ENCODE results near the gene CTXND1.

The CTXND1 gene

GRCh38 chr15:80183306-80183705 is 68.7 kb downstream of the CTXND1 start:
- DNase-seq (ENCODE audit: low read depth in 2 of 3, low spot score in 2 of 3): no peak

- no peak for DNase-seq (ENCODE audit: low read depth in 2 of 3, low spot score in 2 of 3)
These were observed 69.3 kb downstream of the CTXND1 start for GRCh38 chr15:80182611-80183261.

- no peak for DNase-seq (ENCODE audit: low read depth in 2 of 3, low spot score in 2 of 3)
These were observed 71.0 kb downstream of the CTXND1 start for GRCh38 chr15:80180986-80181385.

- DNase-seq (ENCODE audit: low read depth in 2 of 3, low spot score in 2 of 3): no peak
These were observed 71.5 kb downstream of the CTXND1 start for GRCh38 chr15:80180468-80180867.

- DNase-seq (ENCODE audit: low read depth in 2 of 3, low spot score in 2 of 3): no peak
These were observed 72.1 kb downstream of the CTXND1 start for GRCh38 chr15:80179935-80180334.

- DNase-seq (ENCODE audit: low read depth in 2 of 3, low spot score in 2 of 3): no peak
These were observed 72.8 kb downstream of the CTXND1 start for GRCh38 chr15:80179025-80179759.

- no peak for DNase-seq (ENCODE audit: low read depth in 2 of 3, low spot score in 2 of 3)
These were observed 74.9 kb downstream of the CTXND1 start for GRCh38 chr15:80177156-80177555.

- DNase-seq (ENCODE audit: low read depth in 2 of 3, low spot score in 2 of 3): no peak
These were observed 75.6 kb downstream of the CTXND1 start for GRCh38 chr15:80176443-80176842.

GRCh38 chr15:80175436-80175835 is 76.6 kb downstream of the CTXND1 start:
- DNase-seq (ENCODE audit: low read depth in 2 of 3, low spot score in 2 of 3): no peak

GRCh38 chr15:80174017-80174746 is 77.8 kb downstream of the CTXND1 start:
- DNase-seq (ENCODE audit: low read depth in 2 of 3, low spot score in 2 of 3): no peak

GRCh38 chr15:80173022-80173759 is 78.8 kb downstream of the CTXND1 start:
- DNase-seq (ENCODE audit: low read depth in 2 of 3, low spot score in 2 of 3): peak in 2 of 3 experiments; percentile 38 to 52

- DNase-seq (ENCODE audit: low read depth in 2 of 3, low spot score in 2 of 3): no peak
These were observed 79.6 kb downstream of the CTXND1 start for GRCh38 chr15:80172401-80172800.

GRCh38 chr15:80171787-80172186 is 80.2 kb downstream of the CTXND1 start:
- DNase-seq (ENCODE audit: low read depth in 2 of 3, low spot score in 2 of 3): no peak

GRCh38 chr15:80170596-80170995 is 81.4 kb downstream of the CTXND1 start:
- no peak for DNase-seq (ENCODE audit: low read depth in 2 of 3, low spot score in 2 of 3)

- DNase-seq (ENCODE audit: low read depth in 2 of 3, low spot score in 2 of 3): no peak
These were observed 82.2 kb downstream of the CTXND1 start for GRCh38 chr15:80169768-80170357.

GRCh38 chr15:80168421-80168820 is 83.6 kb downstream of the CTXND1 start:
- no peak for DNase-seq (ENCODE audit: low read depth in 2 of 3, low spot score in 2 of 3)

GRCh38 chr15:80167936-80168335 is 84.1 kb downstream of the CTXND1 start:
- DNase-seq (ENCODE audit: low read depth in 2 of 3, low spot score in 2 of 3): no peak

GRCh38 chr15:80163897-80164296 is 88.1 kb downstream of the CTXND1 start:
- no peak for DNase-seq (ENCODE audit: low read depth in 2 of 3, low spot score in 2 of 3)

- DNase-seq (ENCODE audit: low read depth in 2 of 3, low spot score in 2 of 3): no peak
These were observed 88.8 kb downstream of the CTXND1 start for GRCh38 chr15:80163217-80163616.

- no peak for DNase-seq (ENCODE audit: low read depth in 2 of 3, low spot score in 2 of 3)
These were observed 89.9 kb downstream of the CTXND1 start for GRCh38 chr15:80162059-80162554.

- no peak for DNase-seq (ENCODE audit: low read depth in 2 of 3, low spot score in 2 of 3)
These were observed 90.5 kb downstream of the CTXND1 start for GRCh38 chr15:80161468-80162016.
